ENCODE data around the gene MRPS14.
A peak's percentile ranks its signal among the peaks of the same experiment; 100 is the strongest.

The MRPS14 gene

DNA sequence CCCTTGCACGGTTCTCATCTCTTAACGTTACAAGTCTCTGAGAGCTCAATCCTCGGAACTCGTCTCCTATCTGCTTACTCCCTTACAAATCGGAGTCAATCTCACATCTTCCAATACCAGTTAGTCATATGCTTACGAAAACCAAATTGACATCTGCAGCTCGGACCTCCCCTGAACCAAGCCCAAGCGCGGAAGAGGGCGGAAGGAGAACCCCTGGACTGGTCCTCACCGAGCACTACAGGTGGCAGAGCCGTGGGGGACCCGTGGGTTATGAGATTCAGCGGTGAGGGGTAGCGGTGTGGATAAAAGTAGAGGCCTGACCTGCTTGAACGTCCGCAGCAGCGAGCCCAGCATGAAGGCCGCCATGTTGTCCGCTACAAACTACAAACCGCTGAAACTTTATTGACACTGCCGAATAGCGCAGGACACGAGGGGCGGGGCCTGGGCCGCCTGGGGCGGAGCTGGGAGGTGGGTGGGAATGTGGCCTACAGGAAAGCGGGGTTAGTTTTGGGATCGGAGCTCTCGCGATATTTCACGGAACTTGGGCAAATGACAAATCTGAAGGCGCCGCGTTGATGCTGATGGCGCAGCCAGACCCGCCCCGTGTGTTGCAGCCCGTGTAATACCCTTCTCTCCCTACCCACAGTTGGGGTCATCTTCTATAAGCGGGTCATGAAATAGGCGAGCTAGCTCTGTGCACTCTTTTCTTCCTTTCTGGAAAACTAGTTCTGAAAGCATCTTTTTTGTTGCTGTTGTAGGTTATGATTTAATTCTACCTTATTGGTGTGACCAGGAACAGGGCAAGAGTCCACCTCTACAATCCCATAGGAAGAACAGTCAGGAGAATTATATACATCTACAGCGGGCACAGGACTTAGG, at the start of gene MRPS14:
Gene MRPS14 (minus strand): TSS at position 383 of the 879 bp plus-strand sequence. CDS start 17 bp downstream, at position 366.
- peak within 1 kb of the TSS; percentile 91 for H3K27ac ChIP-seq
- TF ChIP-seq, protein P1, sequence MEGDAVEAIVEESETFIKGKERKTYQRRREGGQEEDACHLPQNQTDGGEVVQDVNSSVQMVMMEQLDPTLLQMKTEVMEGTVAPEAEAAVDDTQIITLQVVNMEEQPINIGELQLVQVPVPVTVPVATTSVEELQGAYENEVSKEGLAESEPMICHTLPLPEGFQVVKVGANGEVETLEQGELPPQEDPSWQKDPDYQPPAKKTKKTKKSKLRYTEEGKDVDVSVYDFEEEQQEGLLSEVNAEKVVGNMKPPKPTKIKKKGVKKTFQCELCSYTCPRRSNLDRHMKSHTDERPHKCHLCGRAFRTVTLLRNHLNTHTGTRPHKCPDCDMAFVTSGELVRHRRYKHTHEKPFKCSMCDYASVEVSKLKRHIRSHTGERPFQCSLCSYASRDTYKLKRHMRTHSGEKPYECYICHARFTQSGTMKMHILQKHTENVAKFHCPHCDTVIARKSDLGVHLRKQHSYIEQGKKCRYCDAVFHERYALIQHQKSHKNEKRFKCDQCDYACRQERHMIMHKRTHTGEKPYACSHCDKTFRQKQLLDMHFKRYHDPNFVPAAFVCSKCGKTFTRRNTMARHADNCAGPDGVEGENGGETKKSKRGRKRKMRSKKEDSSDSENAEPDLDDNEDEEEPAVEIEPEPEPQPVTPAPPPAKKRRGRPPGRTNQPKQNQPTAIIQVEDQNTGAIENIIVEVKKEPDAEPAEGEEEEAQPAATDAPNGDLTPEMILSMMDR (conservative IDR thresholded peaks at IDR 0.05) = no peak
- TF ChIP-seq ZFX (IDR thresholded peaks at IDR 0.05) = peak; percentile 57

DNA sequence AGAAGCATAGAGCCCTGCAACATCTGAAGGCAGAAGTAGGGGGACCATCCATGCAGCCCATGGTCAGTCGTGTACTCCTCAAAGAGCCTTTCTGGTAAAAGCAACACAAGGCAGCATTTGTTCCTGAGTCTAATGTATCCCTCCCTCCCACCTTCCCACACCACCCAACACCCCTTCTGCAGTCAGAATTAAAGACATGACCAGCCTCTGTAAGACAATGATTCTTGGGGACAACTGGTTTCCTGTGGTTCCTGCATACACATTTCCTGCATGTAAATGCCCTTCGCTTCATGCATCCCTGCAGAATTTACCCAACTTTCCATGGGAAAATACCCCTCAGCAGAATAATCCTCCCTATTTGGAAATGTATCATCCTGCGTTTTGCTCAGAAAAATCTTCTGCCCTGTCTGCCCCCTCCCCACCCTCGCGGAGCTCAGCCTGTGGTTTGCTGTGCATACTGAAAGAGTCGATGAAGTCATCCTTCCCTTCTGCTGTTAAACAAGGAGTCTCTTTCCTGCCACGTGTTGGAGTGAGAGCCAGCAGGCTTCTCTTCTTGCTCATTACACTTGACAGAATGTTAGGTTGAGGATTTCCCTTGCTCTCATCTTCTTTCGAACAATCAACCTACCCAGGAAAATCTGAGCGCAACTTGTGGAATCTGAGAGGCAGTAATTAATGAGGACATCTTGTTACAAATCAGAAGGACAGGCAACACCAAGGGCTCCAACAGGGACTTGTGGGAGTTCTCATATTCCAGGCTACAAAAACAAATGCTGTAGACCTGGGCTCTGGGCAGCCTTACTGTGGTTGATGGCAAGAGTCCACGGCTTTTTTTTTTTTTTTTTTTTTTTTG, 49.1 kb upstream of the MRPS14 start:
- TF ChIP-seq, protein P1 (conservative IDR thresholded peaks at IDR 0.05) = no peak
- no peak for TF ChIP-seq ZFX (IDR thresholded peaks at IDR 0.05)
- H3K27ac ChIP-seq = no peak overlapping the region

DNA sequence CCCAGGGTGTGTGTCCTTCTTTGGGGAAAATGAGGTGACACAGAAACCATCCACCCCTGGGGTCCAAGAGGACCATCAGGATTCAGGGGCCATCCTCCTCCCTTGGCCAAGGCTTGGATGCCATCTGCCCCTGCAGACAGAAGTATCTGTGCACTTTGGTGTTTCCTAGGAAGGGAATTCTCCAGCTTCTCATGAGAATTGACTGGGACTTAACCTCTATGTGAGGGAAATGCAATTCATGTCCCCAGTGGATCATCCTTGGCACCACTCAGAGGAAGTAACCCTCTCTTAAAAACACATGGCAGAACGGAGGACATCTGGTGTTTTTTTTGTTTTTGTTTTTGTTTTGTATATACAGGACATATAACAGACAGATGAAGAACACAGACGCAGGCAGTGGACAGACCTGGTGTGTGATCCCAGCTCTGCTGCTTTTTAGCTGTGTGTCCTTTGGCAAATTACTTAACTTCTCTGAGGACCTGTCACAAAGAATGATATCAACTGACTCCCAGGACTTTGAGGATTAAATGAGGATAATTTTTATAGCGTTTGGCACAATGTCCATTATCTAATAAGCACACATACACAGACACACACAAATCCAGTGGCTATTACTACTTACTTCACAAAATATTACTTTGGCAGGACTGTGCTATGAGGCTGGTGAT, 48.2 kb upstream of the MRPS14 start:
- no peak overlapping the region for H3K27ac ChIP-seq
- no peak for TF ChIP-seq ZFX (IDR thresholded peaks at IDR 0.05)
- TF ChIP-seq, protein P1 (conservative IDR thresholded peaks at IDR 0.05) = no peak

DNA sequence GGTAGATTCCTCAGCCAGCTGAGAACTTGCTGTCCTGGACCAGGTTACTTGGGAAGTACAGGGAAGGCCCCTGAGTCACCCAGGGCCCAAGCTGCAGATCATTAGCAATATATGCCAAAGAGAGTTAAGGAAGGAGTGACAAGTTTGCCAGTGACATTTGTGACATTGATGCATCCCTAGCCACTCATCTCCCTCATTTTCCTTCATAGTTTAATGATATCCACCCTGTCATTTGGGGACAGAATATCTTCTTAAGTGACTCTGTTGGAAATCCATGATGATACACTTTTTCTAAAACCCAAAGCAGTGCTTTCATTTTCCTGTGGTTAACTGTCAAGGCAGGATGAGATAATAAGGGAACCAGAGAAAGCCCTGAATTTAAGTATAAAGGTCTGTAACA, 47.6 kb upstream of the MRPS14 start:
- no peak for TF ChIP-seq ZFX (IDR thresholded peaks at IDR 0.05)
- TF ChIP-seq, protein P1 (conservative IDR thresholded peaks at IDR 0.05) = no peak
- H3K27ac ChIP-seq = no peak overlapping the region

DNA sequence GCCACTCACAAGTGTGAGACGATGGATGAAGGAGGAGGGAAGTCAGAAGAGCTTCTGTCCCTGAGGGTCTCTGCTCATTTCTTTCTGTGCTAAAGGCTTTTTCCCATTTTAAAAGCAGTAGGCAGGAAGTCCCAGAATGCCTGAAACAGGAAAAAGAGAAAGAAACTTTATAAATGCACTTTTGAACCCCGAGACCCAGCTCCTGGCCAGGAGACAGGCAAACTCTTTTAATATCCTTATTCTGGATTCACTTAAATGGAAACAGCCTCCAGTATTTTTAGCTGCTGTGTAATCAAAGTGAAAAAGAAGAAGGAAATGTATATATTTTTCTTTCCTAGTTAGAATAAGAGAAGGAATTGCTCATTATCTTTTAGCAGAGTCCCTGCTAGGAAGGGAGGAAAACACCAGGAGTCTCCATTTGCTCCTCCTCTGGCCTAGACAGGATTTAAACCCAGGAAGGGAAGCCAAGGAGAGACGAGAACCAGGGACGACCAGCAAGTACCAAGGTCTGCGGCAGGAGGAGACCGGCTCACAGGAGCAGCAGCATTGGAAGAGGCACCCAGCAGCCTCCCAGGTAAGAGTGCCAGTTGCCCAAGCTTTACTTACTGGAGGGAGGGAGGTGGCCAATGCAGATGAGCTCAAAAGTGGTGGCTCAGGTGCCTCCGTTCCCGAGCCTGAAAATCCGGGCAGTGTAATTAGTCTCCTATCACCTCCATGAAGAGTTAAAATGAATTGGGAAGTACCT, 44.3 kb upstream of the MRPS14 start, which contains the start of gene TNN:
Gene TNN (plus strand): TSS at position 472 of the 745 bp plus-strand sequence. CDS start 9,586 bp downstream, outside the sequence.
- TF ChIP-seq ZFX (IDR thresholded peaks at IDR 0.05) = no peak
- TF ChIP-seq, protein P1 (conservative IDR thresholded peaks at IDR 0.05) = no peak
- no peak within 1 kb of the TSS for H3K27ac ChIP-seq

DNA sequence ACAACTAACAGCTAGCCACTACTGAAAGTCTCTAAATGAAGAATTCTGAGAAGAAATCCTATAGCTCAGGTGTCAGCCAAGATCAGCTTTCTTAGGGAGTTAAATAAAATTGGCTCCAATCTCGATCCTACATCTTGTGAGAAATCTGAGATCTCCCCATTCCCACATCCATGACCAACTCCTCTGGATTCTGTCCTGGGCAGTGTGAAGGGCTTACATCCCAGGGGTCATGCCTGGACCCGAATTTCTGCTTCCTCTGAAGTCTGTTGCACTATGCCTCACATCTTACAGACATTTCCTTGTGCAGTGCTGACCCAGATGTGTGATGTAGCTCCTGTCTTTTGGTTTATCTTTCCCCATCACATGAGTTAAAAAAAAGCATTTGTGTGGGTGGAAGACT, 39.6 kb upstream of the MRPS14 start:
- H3K27ac ChIP-seq = no peak overlapping the region
- TF ChIP-seq, protein P1 (conservative IDR thresholded peaks at IDR 0.05) = no peak
- no peak for TF ChIP-seq ZFX (IDR thresholded peaks at IDR 0.05)

Measured in C4-2B (cell line).